Measurements from ENCODE around the gene SDK2.
"Not testable (repeated sequence)": the region's sequence is repeated elsewhere in the genome, so short reads cannot be mapped to it uniquely, and the experiment has no call there.

SDK2 gene

DNA sequence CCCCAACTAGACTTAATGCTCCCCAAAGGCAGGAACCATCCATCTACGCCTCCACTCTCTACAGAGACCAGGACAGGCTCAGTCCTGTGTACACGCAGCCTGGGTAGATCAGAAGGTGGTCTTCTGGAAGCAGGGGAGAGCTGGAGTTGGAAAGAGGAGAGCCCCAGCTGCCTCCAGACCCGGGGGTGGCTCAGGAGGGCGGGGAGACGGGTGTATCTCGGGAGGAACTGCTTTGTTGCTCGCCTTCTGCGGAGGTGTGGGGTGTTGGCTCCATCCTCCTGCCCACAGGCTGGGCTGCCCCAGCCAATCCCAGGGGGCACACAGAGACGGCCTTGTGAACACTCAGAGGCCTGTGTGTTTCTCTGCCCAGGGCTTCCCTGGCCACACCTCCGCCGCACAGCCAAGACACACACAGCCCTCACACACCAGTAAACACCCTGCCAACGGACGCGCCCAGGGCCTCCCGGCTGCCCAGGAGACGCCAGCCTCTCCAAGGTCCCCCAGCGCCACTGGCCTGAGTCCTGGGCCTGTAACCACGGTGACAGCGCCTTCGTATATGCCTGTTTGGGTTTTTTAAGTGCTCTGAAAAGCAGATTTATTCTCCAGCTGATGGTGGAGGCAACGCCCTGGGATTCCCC, 189.1 kb downstream of the SDK2 start:
- DNase-seq (ENCODE audit: low read depth, low spot score): no peak

DNA sequence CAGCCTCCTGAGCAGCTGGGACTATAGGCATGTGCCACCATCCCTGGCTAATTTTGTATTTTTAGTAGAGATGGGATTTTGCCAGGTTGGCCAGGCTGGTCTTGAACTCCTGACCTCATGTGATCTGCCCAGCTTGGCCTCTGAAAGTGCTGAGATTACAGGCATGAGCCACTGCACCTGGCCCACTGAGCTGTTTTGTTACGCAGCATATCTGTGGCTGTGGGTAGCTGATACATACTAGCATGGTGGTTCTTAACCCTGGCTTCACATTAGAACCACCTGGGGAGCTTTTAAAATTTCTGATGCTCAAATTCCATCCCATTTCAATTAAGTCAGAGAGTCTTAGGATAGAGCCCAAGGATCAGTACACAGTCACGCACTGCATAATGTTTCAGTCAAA, 190.8 kb downstream of the SDK2 start:
- DNase-seq (ENCODE audit: low read depth, low spot score): not testable (repeated sequence)

DNA sequence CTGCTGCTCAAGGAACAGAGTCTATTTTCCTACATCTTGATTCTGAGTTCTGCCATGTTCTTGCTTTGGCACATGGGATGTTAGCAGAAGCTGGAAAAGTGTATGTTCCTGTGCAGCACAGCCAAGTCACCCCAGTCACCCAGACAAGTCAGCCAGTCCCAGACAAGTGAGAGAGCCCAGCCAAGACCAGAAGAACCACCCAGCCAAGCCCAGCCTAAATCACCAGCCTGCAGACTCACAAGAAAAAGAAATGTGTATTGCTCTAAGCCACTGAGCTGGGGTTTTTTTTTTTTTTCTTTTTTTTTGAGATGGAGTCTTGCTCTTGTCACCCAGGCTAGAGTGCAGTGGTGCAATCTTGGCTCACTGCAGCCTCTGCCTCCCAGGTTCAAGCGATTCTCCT, 191.2 kb downstream of the SDK2 start:
- no peak for DNase-seq (ENCODE audit: low read depth, low spot score)

DNA sequence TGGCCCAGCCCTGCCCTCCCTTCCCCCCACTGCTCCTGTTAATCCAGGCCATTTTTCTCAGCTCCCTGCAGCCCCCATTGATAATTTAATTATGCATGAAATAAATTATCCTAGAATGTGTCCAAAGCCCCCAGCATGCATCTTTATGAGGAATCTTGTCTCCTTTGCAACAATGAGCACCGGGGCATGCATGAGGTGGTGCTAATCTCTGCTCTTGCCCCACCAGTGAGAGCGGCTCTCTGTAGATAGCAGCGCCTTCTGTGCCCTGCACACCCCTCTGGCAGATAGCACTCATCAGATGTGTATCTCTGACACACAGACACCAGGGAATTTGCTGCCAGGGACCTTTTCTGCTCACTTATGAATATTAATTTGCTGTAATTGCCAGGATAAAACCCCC, 192.2 kb downstream of the SDK2 start:
- DNase-seq (ENCODE audit: low read depth, low spot score): no peak

DNA sequence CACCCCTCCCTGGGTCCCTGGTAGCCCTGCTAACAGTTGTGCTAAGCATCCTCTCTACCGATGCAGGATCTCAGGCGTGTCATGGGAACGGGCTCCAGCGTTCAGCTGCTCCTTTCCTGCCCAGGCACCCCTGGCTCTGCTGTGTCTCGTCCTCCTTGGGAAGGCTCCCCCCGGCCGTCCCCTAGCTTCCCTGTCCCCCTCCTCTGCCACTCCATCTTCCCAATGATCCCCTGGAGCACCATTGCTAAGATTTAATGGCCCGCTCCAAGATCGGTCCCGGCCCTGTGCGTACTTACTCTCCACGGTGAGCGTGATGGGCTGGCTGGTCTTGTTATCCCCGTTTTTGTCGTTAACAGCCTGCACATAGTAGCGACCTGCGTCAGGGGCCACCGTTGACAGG, 196.9 kb downstream of the SDK2 start:
- no peak for DNase-seq (ENCODE audit: low read depth, low spot score)

DNA sequence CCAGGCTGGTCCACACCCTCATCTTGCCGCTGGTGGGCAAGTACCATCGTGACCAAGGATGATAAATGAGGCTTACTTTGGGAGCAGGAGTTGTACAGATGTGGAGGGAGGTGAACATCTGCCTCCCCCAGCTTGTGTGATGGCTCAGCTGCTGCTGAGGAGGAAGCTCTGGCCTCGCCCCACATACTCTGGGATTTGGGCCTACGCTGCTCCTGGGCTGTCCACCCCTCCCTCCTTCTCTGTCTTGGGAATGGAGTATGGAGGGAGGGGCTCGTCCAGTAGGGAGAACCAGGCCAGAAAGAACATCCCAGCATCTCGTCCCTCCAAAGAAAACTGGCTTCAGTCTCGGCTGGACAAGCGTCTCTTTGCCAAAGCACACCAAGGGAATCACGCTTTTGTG, 197.6 kb downstream of the SDK2 start:
- DNase-seq (ENCODE audit: low read depth, low spot score): no peak

DNA sequence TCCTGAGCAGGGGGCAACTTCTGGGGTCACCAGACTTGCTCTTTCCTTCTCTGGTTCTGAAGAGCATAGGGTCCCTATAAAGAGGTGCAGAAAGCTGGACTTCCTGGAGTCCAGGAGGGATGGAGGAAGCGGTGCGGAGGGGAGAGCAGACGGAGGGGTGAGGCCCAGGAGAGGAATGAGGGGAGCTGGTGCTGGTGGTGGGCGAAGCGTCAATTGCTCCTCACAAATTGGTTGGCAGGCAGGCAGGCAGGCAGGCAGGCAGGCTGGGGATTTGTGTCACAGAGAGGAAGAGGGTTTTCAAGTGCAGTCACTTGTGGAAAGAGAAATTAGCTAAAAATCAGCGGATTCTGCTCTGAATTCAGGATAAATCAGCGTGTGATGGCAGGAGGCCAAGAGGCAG, 198.8 kb downstream of the SDK2 start:
- no peak for DNase-seq (ENCODE audit: low read depth, low spot score)

DNA sequence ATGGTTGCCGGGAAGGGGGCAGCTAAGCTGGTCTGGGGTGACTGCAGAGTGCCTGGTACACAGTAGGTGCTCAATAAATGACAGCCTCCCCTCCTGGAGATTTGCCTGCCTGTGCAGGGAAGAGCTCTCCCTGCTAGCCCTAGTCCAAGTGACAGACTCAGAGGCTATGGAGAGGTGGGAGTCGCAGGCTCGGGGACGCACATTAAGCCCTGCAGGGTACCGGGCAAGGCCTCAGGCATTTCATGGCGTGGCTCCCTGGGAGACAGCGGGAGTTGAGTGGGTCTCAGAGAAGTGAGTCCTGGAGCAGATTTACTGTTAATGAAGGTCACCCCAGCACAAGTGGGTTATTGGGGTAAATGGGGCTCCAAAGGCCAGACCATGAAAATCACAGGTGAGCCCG, 200.2 kb downstream of the SDK2 start:
- no peak for DNase-seq (ENCODE audit: low read depth, low spot score)

DNA sequence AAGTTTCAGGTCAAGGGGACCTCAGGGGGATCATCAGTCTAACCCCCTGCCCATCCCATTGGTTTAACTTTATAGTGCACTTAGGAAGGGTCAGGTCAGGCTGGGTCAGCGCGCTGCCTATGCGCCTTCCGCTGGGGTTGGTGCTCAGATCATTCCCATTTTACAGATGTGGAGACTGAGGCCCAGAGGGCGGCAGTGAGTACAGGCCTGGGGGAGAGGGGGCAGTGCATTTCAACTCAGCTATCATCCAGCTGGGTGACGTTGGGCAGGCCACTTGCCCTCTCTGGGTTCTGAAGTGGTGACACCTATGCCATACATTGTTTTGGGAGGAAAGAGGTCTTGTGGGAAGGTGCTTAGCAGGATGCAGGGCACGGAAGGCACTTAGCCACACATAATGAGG, 204.6 kb downstream of the SDK2 start:
- no peak for DNase-seq (ENCODE audit: low read depth, low spot score)

DNA sequence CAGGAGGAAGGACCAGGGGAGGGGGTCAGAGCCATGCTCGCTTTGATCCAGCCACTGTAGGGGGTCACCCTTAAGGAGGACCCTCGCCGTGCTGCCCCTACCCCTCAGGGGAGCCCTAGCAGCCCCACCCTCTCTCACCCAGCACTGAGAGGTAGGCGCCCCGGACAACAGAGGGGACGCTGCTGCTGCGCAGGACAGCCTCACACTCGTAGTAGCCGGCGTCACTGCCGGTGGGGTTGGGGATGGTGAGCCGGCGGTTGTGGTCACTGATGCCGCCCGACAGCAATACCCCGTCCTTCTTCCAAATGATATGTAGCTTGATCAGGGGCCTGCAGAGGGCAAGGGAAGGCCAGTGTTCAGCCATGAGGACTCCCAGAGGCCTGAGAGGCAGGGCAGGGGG, 206.4 kb downstream of the SDK2 start:
- DNase-seq (ENCODE audit: low read depth, low spot score): no peak

DNA sequence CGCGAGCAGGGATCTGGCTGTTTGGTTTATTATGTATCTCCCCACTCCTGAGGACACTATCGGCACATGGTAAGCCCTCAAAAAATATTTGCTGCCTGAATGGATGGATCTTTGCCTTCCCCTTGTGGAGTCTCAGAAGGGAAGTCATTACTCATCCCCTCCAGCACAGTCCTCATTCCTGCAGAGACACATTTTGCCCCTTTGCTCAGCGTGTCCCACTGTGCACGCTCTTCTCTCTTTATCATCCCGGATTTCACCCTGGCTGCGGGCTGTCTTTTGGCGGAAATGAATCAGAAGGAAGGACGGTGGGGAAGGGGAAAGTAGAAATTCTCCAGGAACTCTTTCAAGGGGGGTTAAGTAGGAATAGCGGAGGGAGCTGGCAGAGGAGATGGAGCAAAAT, 207.3 kb downstream of the SDK2 start:
- DNase-seq (ENCODE audit: low read depth, low spot score): no peak

DNA sequence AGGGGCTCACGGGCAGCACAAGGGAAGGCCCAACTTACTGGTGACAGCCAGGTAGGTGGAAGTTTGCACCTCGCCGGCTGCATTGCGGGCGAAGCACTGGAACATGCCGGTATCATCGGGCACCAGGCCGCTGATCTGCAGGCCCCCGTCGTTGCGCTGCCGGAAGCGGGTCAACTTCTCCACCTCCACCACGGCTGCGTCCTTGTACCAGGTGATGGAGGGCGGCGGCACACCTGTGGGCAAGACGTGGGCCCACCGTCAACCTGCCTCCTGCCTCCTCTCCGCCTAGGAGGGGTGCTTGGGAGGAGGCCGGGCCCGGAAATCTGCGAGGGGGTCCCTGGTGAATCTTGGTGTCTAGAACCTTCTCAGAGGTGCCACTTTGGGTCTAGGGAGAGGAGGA, 208.8 kb downstream of the SDK2 start:
- no peak for DNase-seq (ENCODE audit: low read depth, low spot score)

DNA sequence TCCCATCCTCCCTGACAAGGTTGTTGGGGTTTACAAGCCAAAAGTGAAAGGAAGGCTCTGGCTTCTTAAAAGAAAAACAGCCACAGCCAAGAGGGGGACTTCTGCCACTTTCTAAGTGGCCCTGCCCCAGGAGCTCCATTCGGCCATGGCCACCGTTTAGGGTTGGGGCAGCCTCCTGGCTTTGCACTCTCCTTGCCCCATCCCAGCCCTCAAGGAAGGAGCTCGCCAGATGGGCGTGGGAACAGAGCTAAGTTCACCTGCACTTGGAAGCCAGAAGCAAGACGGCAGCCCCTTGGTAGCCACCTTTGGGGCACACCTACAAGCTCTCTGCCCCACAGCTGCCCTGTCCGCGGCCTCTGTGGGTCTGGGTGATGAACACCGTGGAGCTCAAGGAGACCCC, 210.1 kb downstream of the SDK2 start:
- DNase-seq (ENCODE audit: low read depth, low spot score): no peak

DNA sequence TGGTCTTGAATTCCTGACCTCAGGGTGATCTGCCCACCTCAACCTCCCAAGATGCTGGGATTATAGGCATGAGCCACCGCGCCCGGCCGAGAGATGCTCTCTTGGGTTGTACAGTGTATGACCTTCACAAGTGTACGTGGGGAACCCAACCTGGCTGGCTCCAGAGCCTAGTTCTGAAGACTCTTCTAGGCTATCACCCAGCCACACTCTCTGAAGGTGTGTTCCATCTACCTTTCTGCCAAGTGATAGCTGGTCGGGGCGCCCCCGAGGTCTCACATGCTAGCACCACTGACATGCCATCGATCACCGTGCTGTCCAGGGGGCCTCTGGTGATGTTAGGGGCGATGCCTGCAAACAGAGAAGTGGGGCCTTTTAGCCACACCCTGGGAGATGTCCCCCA, 210.7 kb downstream of the SDK2 start:
- DNase-seq (ENCODE audit: low read depth, low spot score): no peak

DNA sequence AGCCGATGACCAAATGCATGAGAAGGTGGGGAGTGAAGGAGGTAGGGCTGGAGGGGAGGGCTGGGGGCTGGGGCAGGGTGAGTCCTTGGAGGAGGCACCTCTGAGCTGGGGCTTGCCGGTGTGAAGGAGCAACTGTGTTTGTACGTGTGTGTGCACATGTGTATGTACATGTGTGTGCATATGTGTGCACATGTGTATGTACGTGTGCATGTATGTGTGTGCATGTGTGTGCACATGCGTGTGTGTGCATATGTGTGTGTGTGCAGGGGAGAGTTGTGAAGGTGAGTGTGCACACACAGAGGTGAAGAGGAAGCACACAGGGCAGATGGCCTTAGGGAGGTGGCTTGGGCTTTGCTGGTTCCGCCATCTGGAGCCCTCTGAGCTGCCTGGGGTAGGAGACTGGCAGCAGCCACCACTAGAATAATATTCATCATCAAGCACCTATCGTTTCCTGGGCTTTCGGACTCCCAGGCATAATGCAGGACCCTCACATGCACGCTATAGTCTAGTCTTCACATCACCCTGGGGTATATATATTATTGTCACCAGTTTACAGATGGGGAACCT, 211.5 kb downstream of the SDK2 start:
- DNase-seq (ENCODE audit: low read depth, low spot score): no peak

DNA sequence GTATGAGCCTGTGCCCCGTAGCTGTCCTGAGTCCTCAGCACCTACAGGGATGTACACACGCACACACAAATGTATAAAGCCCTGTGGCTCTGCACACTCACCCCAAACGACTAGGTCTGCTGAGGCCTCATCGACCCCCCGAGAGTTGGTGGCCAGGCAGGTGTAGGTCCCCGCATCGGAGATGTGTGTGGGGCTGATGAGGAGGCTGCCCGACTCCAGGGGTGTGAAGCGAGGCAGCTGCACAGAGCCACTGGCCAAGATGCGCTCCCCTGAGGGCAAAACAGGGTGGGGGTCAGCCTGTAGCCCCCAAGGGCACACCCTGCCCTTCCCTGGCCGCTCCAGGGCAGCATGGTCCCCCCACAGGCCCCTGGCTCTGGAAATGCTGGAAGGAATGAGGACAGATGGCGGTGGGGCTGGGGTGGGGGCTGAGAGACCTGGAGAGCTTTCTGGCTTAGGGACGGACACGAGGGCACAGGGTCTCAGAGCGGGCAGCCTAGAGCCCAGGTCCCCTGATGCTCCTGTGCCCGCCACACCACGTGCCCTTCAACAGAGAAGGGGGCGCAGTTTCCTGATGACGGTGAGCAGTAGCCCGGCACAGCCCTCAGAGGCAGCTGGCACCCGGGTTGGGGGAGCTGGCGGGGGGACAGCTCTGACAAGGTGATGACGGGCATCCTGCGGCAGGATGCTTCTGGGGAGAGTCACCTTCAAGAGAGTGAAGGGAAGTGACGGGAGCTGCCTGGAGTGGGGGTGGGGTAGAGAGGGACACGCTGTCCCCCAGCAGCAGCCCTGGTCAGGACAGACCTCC, 212.6 kb downstream of the SDK2 start:
- DNase-seq (ENCODE audit: low read depth, low spot score): no peak

DNA sequence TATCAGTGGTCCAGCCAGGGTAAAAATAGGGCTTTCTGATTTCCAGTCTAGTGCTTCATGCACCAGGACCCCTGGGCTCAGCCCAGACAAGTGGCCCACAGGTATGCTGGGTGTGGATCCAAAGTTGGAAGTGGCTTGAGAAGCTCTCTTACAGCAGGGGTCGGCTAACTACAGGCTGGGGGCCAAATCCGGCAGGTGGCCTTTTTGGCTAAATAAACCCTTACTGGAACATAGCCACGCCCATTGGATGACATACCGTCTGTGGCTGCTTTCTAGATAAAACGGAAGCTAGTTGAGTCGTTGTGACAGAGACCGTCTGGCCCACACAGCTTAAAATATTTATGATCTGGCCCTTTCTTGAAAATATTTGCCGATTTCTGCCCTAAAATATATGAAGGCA, 213.4 kb downstream of the SDK2 start:
- DNase-seq (ENCODE audit: low read depth, low spot score): no peak

DNA sequence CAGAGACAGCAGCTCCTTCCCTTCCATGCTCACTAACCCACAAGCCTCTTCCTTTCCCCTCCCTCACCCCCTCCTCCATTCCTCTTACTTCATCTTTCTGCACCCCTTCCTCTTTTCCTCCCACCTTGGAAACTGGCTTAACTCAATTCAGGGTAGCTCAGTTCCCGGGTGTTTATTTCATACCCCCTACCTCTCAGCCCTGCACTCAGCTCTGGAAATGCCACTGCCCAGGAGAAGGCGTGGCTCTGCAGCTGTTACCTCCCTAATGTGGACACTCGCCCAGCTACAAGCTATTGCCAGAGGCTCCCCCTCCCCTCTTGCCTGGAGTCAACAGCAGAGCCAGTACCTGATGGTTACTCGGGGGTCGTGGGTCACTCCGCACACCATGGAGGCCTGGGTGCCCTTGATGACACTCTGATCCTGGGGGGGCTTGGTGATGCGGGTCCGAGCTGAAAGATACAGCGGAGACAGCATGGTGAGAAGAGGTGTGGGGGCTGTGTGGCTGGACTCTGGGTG, 214.0 kb downstream of the SDK2 start:
- no peak for DNase-seq (ENCODE audit: low read depth, low spot score)

DNA sequence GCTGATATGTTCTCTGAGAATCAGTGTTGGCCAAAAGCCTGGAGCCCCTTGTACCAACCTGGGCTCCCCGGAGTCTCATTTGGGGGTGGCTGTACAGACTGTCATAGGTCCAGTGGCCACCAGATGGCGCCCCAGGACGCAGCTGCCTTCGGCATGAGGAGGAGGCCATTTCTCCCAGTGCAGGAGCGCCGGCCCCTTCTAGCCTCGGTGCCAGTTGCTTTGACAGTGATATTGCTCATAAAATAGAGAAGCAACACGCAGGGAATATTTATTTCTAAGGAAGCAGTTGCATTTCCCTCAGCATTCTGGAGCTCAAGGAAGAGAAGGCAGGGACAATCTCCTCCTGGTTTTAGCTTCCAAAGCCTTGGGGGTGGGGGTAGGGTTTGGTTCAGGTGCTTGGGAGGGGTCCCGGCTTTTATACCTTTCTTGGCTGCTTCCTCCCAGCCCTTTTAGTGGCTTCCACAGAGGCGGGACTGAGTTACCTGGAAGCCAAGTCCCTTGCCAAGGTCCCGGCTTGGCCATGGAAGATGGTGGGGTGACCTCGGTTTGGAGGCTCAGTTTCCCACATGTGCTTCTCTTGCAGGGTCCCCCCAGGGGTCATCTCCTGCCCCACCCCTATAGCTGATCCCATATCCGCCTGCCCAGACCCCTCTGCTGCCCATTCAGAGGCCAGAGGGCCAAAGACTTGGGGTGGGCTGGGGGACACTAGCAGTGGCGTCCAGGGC, 214.6 kb downstream of the SDK2 start:
- no peak for DNase-seq (ENCODE audit: low read depth, low spot score)

DNA sequence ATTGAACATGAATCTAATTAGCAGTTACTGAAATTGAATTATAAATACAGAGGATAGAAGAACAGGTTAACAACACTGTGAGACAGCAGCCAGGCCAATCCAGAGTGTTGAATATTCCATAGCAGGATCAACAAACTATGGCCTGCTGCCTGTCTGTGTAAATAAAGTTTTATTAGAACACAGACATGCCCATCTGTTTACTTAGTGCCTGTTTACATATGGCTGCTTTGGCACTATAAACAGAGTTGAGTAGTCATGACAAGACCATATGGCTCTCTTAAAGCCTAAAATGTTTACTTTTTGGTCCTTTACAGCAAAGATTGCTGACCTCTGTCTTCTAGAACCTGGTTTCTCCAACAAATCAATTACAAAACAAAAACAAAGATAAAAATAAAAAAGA, 217.0 kb downstream of the SDK2 start:
- no peak for DNase-seq (ENCODE audit: low read depth, low spot score)

DNA sequence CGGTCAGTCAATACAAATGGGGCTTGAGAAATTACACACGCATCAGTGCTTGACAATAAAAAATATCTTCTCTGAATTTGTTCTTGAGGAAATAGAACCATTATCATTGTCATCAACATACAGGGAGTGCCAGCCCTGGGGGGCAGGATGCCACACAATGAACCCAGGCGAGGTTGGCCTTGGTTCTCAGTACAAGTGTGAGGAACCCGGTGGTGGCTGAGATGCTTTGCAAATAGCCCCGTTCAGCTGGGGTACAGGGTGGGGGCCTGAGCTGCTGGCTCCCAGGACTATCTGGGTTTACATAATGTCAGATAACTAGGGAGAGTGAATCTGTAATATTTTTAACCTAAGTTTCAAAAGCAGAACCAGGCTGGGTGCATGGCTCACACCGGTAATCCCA, 219.7 kb downstream of the SDK2 start:
- no peak for DNase-seq (ENCODE audit: low read depth, low spot score)

DNA sequence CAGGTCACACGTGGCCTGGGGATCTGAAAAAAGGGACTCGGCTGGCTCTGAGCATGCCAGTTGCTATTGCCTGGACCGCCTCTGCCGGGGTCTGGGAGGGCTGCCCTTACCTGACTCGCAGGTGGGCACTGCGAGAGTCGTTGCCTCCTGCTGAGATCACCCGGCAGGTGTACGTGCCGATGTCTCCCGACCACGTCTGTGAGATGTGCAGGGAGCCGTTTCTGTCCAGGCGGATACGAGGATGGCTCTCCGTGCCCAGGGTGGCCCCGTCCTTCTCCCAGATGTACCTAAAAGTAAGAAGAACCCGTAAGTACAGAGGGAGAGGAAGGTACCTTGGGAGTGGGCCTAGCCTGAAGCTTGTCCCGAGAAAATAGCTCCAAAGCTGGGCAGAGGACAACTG, 220.4 kb downstream of the SDK2 start:
- no peak for DNase-seq (ENCODE audit: low read depth, low spot score)
